Measurements from ENCODE around the gene SNAPC4. TPM values are rescaled to one million over a fixed set of nuclear protein-coding genes. Genes with fewer than 3 reads are reported as not detected.
A peak's percentile ranks its signal among the peaks of the same experiment; 100 is the strongest.

Gene SNAPC4
- total RNA-seq, 1 donor from 2014 or later = 22.9 TPM

DNA sequence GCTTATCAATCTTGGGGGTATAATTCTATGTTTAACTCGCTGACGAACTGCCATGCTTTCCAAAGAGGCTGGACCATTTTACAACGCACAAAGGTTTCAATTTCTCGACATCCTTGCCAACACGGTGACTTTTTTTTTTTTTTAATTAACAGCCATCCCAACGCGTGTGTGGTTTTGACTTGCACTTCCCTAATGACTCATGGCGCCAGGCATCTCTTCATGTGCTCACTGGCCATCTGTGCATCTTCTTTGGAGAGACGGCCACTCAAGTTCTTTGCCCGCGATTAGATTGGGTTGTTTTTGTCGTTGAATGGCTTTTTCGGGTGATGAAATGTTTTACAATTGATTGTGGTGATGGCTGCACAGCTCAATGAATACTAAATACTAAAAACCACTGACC lies 14.0 kb downstream of the SNAPC4 start:
- peaks cover 1% of the 10 kb centered on the region for H3K9me3 Mint-ChIP-seq (ENCODE audit: unreplicated experiment)
- H3K4me1 Mint-ChIP-seq (ENCODE audit: low read depth, unreplicated experiment) = no peaks in the 10 kb centered on the region
- no peak overlapping the region for H3K4me3 Mint-ChIP-seq (ENCODE audit: unreplicated experiment)
- no peak for DNase-seq
- no peaks in the 10 kb centered on the region for H3K27me3 Mint-ChIP-seq (ENCODE audit: unreplicated experiment)
- no peaks in the 10 kb centered on the region for H3K36me3 Mint-ChIP-seq (ENCODE audit: unreplicated experiment)
- no peak overlapping the region for H3K27ac Mint-ChIP-seq (ENCODE audit: unreplicated experiment)
- TF ChIP-seq, protein P1, sequence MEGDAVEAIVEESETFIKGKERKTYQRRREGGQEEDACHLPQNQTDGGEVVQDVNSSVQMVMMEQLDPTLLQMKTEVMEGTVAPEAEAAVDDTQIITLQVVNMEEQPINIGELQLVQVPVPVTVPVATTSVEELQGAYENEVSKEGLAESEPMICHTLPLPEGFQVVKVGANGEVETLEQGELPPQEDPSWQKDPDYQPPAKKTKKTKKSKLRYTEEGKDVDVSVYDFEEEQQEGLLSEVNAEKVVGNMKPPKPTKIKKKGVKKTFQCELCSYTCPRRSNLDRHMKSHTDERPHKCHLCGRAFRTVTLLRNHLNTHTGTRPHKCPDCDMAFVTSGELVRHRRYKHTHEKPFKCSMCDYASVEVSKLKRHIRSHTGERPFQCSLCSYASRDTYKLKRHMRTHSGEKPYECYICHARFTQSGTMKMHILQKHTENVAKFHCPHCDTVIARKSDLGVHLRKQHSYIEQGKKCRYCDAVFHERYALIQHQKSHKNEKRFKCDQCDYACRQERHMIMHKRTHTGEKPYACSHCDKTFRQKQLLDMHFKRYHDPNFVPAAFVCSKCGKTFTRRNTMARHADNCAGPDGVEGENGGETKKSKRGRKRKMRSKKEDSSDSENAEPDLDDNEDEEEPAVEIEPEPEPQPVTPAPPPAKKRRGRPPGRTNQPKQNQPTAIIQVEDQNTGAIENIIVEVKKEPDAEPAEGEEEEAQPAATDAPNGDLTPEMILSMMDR (IDR thresholded peaks at IDR 0.05; ENCODE audit: partially characterized antibody, unreplicated experiment) = no peak

DNA sequence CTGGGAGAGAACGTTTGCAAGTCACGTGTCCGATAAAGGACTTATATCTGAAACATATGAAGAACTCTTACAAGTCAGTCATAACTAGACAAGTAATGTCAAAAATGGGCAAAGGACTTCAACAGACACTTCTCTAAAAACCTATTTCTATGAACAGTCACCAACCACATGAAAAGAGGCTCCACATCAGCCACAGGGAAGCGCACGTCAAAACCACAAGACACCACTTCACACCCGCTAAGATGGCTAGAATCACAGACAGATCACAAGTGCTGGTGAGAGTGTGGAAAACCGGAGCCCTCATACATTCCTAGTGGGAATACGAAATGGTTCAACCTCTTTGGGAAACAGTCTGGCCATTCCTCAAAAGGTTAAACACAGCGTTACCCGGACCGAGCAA lies 15.0 kb downstream of the SNAPC4 start:
- H3K36me3 Mint-ChIP-seq (ENCODE audit: unreplicated experiment) = no peaks in the 10 kb centered on the region
- no peak for DNase-seq
- H3K27me3 Mint-ChIP-seq (ENCODE audit: unreplicated experiment) = no peaks in the 10 kb centered on the region
- TF ChIP-seq, protein P1 (IDR thresholded peaks at IDR 0.05; ENCODE audit: partially characterized antibody, unreplicated experiment) = no peak
- no peaks in the 10 kb centered on the region for H3K4me1 Mint-ChIP-seq (ENCODE audit: low read depth, unreplicated experiment)
- H3K9me3 Mint-ChIP-seq (ENCODE audit: unreplicated experiment) = peaks cover 1% of the 10 kb centered on the region
- no peak overlapping the region for H3K27ac Mint-ChIP-seq (ENCODE audit: unreplicated experiment)
- peak overlapping the region; percentile 34 for H3K4me3 Mint-ChIP-seq (ENCODE audit: unreplicated experiment)

DNA sequence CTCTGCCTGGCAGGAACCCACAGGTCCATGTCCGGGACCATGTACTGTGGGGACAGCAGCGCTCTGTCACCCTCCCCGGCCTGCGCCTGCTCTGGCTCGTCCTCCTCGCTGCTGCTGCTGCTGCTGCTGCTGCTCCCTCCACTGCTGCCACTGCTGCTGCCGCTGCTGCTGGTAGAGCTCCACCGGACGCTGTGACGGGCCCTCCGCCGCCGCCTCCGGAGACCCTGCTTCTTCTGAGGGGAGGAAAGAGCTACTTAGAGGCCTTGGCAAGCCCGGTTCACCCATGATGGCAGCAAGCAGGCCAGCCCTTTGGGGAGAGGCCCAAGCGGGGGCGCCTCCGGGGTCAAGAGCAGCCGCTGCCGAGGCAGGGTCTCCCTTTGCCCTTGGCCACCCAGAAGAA lies 16.5 kb downstream of the SNAPC4 start:
- Mint-ChIP-seq H3K27ac (ENCODE audit: unreplicated experiment) (no peak overlapping the region), H3K27me3 (ENCODE audit: unreplicated experiment) (no peaks in the 10 kb centered on the region), H3K36me3 (ENCODE audit: unreplicated experiment) (no peaks in the 10 kb centered on the region), H3K4me3 (ENCODE audit: unreplicated experiment) (no peak overlapping the region), H3K4me1 (ENCODE audit: low read depth, unreplicated experiment) (no peaks in the 10 kb centered on the region), H3K9me3 (ENCODE audit: unreplicated experiment) (peaks cover 1% of the 10 kb centered on the region)
- TF ChIP-seq, protein P1 (IDR thresholded peaks at IDR 0.05; ENCODE audit: partially characterized antibody, unreplicated experiment) = no peak
- no peak for DNase-seq

DNA sequence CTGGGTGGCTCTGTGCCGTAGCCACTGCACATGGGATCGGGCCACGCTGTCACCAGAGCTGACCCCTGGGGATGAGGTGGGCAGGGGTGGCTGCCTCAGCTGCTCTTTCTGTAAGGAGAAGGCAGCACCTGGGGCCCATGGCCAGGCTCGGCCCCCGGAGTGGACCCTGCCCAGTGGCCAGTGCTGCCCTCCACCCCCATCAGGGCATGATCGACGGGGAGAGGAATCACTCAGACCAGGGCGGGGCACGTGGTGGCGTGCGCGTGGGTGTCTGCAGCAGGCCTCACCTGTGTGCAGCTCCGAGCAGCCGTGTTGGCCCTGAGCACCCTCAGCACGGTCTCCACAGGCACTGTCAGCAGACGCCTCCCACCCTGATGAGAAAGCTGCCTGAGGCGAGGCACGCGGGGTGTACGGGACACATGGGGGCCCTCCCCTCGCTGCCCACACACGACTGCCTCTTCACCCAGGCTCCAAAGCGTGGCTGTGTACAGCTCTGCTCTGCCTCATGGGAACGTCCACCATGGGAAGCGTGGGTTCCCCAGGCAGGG lies 17.9 kb downstream of the SNAPC4 start:
- TF ChIP-seq, protein P1 (IDR thresholded peaks at IDR 0.05; ENCODE audit: partially characterized antibody, unreplicated experiment) = no peak
- H3K27me3 Mint-ChIP-seq (ENCODE audit: unreplicated experiment) = no peaks in the 10 kb centered on the region

DNA sequence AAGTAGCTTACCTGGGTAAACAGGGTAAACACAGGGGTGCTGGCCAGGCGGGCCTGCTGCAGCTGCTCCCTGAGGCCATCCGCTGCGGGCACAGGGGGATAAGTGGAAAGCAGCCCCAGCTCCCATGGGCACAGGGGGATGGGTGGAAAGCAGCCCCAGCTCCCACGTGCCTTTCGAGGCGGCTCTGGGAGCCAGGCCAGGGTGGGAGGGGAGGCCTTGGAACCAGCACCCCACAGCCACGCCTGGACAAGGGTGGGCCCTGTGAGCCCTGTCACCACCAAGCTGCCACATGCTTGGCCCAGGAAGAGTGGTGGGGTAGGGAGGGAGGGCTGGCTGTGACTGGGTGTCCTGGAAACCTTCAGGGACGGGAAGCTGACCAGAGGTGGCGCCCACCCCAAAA lies 18.7 kb downstream of the SNAPC4 start:
- TF ChIP-seq, protein P1 (IDR thresholded peaks at IDR 0.05; ENCODE audit: partially characterized antibody, unreplicated experiment) = no peak
- Mint-ChIP-seq H3K4me1 (ENCODE audit: low read depth, unreplicated experiment) (no peaks in the 10 kb centered on the region), H3K27ac (ENCODE audit: unreplicated experiment) (no peak overlapping the region), H3K4me3 (ENCODE audit: unreplicated experiment) (no peak overlapping the region), H3K36me3 (ENCODE audit: unreplicated experiment) (no peaks in the 10 kb centered on the region), H3K27me3 (ENCODE audit: unreplicated experiment) (no peaks in the 10 kb centered on the region), H3K9me3 (ENCODE audit: unreplicated experiment) (no peaks in the 10 kb centered on the region)
- DNase-seq = no peak

More for the DNA sequence above, 17.9 kb downstream of the SNAPC4 start:
- H3K4me3 Mint-ChIP-seq (ENCODE audit: unreplicated experiment) = no peak overlapping the region
- no peaks in the 10 kb centered on the region for H3K4me1 Mint-ChIP-seq (ENCODE audit: low read depth, unreplicated experiment)
- DNase-seq = no peak
- H3K9me3 Mint-ChIP-seq (ENCODE audit: unreplicated experiment) = no peaks in the 10 kb centered on the region
- no peaks in the 10 kb centered on the region for H3K36me3 Mint-ChIP-seq (ENCODE audit: unreplicated experiment)
- no peak overlapping the region for H3K27ac Mint-ChIP-seq (ENCODE audit: unreplicated experiment)

All from glutamatergic neuron (in vitro differentiated cells).